ENCODE measurements around the gene SAMD11. TPM values are rescaled to one million over a fixed set of nuclear protein-coding genes. Genes with fewer than 3 reads are reported as not detected.
A peak's percentile ranks its signal among the peaks of the same experiment; 100 is the strongest.
"Not testable (repeated sequence)": the region's sequence is repeated elsewhere in the genome, so short reads cannot be mapped to it uniquely, and the experiment has no call there.

SAMD11 gene
- total RNA-seq, 1 donor from 2014 or later, result 11.1 TPM

DNA sequence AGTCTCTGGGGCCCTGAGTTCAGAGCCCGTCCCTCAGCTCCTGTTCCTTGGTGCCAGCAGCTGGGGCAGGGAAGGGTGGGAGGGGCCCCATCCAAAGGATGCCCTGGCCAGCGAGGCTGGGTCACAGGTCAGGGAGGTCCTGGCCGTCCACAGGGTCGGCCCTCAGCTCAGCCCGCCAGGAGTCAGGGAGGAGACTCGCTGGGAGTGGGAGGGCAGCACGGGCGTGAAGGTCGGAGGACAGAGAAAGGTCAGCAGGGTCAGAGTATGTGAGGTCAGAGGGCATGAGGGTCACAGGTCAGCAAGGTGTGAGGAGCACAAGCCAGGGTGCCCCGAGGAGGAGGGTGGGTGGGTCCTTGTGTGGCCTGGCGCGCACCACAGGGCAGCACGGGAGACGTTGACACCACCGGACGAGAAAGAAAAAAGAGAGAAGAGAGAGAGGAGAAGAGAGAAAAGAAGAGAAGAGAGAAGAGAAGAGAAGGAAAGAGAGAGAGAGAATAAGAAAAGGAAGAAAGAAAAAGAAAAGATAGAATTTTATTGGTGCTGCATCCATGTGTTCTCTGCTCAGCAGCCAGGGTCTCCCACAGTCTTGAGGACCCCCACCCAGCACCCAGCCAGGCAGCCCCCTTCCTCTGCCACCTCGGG is 51.1 kb downstream of the SAMD11 start:
- no peak for DNase-seq (ENCODE audit: low spot score)

DNA sequence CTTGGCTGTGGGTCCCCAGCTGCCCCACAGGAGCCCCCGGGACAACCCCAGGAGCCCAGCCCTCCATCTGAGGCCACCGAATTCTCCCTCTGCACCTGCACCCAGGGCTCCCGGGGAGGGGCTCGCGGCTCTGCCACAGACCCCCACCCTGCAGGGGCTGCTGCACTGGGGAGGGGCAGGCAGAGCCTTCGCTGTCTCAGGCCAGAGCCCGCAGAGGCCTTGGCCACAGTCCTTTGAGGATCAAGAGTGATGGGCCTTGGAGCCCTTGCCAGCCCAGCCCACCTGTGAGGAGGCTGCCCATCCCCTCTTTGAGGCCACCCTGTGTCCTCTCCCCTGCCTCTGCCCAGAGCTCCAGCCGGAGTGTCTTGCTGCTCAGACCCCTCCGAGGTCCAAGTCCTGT is 51.6 kb downstream of the SAMD11 start:
- DNase-seq (ENCODE audit: low spot score), result no peak

DNA sequence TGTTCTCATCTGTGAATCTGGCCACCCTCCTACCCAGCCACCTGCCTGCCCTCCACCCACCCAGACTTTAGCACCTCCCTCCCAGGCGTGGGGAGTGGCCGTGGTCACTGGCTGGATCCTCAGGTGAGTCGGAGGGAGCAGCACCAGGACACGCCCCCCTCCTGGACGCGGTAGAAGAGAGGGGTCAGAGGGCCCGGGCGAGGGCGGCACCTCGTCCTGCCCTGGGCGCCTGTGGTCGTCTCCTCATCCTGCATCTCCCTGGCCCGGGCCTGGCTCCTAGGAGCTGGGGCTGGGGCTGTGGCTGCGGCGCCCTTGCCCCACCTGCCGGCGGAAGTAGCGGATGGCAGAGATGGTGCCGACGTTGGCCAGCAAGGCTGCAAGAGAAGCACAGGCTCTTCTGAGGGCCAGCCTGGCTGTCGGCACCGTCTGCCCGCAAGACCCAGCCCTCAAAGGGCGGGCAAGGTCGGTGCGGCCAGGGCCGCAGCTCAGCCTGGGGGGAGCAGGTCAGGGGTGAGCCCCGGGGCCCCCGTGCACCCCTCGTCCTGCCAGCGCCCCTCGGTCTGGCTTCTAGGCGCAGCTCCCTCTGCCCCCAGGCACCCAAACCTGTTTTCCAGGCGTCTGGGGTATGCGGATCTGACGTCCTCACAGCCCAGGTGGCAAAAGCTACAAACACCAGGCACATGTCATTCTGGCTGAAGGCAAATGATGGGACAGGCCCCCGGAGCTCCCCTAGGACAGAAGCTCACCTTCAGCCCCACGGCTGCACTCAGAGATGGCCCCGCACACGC is 52.4 kb downstream of the SAMD11 start:
- peak; percentile 77 for DNase-seq (ENCODE audit: low spot score)

DNA sequence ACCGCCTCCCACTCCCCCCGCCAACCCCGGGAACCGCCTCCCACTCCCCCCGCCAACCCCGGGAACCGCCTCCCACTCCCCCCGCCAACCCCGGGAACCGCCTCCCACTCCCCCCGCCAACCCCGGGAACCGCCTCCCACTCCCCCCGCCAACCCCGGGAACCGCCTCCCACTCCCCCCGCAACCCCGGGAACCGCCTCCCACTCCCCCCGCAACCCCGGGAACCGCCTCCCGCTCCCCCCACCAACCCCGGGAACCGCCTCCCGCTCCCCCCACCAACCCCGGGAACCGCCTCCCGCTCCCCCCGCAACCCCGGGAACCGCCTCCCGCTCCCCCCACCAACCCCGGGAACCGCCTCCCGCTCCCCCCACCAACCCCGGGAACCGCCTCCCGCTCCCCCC is 53.1 kb downstream of the SAMD11 start:
- not testable (repeated sequence) for DNase-seq (ENCODE audit: low spot score)

DNA sequence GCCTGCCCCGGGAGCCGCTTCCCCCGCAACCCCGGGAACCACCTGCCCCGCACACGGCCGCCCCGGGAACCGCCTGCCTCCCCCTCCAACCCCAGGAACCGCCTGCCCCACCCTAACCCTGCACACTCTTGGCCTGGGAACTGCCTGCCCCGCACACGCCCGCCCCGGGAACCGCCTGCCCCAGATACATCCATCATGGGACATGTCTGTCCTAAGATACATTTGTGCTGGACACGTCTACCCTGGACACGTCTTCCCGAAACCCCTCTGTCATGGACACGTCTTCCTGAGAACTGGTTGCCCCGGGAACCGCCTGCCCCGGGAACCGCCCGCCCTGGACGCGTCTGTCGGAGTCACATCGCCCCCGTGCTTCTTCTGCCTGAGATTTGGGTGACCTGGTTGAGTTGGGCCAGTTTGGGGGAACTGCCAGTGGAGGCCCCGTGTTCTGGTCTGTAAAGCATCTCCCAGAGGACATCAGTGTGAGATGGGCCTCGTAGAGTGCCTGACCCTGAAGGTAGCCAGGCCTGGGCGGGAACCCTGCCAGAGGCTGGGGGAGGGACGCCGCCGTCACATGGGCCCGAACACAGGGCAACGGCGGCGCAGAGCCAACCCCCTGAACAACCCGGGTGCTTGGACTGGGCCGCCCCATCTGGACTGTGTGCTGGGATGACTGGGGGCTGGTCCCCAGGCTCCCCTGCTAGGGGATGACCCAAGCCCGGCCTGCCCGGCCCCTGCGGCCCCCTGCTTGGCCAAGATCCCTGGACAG is 54.5 kb downstream of the SAMD11 start:
- DNase-seq (ENCODE audit: low spot score), result no peak

DNA sequence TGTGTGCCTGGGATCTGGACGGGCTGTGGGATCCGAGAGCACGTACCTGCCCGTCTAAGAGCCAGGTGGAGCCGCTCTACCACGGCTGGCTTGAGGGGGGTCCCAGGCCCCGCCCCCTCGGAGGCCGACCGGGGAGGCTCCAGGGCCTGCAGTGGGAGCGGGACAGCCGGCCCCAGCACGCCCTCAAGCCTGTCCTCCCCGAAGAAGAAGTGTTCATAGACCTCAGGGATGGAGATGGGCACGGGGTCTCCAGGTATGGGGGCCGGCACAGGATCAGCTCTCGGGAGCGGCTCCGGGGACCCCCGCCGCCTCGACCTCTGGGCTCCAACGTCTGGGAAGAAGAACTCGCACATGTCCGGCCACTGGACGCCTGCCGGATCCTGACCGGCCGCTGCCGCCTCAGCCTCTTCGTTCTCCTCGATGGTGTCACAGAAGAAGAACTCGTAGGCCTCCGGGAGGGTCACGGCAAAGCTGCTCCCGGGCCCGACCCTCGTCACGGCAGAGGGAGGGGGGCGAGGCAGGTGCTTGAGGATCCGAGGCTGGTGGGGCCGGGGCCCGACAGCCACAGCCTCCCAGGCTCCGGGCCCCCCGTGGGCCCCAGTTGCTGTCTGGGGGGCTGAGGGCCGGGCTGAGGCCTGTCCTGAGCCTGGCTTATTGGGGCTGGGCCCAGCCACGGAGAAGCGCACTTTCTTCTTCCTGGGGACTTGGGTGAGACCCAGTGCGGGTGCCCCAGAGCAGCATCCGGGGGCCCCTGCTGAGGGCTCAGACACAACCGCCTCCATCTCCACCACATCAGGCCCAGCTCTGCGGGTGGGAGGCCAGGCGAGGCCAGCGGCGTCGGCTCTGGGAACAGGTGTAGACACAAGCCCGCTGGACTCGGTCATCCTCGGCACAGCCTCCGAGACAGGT is 55.4 kb downstream of the SAMD11 start:
- DNase-seq (ENCODE audit: low spot score), result no peak

DNA sequence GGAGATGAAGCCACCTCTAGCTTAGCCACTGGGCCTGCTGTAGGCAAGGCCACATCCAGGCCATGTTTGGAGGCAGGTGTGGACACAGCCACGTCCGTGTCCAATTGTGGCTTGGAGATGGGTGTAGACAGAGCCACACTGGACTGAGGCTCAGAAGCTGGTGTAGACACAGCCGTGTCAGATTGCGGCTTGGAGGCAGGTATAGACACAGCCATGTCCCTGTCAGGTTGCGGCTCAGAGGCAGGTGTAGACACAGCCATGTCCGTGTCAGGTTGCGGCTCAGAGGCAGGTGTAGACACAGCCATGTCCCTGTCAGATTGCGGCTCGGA is 56.0 kb downstream of the SAMD11 start:
- no peak for DNase-seq (ENCODE audit: low spot score)

DNA sequence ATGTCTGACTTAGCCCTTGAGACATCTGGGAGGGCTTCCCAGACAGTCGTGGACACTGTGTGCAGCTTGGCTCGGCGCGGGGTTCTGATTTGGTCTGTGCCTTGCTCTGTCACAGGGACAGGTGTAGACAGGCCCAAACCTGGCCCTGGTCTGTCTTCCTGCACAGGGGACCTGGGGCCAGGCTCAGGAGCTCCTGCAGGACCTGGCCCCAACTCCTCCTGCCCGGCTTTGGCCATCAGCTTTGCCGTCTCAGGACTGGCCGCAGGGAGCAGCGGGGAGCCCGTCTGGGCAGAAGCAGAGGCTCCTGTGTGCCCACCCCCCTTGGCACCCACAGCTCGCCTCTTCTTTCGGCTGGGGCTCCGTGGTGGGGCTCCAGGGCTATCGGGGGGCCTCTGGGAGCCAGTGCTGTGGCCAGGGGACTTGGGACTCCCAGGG is 56.4 kb downstream of the SAMD11 start:
- no peak for DNase-seq (ENCODE audit: low spot score)

DNA sequence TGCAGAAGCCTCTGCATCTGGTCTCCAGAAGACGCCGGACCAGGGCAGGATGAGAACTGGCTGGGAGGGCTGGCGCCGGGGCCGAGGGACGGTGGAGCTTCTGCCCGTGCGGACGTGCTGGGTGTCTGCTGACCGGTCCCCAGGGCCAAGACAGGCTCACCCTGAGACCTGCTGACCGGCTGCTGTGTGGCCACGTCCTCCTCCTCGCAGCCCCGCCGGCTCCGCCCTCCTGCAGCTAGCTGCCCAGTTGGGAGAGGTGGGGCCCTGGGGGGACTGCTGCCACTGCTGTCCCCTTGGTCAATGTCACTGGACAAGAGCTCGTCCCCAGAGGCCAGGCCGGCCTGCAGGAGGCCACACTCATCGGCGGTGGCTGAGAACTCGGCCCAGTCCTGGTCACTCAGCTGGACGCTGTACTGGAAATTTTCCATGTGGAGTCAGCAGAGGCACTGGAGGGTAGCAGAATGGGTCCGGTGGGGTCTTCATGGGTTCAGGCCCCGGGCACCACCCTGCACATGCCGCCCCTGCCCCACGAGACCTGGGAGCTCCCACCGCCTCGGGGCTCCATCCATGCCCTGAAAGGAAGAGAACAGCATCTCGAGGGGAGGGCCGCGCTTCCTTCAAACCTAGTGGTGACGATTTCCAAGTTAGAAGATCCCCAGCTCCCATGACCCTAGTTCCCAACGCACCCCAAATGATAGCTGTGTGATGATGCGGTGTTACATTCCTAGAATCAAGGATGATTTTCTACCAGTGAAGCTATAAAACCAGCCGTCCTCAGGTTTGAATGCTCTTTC is 57.1 kb downstream of the SAMD11 start:
- DNase-seq (ENCODE audit: low spot score), result no peak

DNA sequence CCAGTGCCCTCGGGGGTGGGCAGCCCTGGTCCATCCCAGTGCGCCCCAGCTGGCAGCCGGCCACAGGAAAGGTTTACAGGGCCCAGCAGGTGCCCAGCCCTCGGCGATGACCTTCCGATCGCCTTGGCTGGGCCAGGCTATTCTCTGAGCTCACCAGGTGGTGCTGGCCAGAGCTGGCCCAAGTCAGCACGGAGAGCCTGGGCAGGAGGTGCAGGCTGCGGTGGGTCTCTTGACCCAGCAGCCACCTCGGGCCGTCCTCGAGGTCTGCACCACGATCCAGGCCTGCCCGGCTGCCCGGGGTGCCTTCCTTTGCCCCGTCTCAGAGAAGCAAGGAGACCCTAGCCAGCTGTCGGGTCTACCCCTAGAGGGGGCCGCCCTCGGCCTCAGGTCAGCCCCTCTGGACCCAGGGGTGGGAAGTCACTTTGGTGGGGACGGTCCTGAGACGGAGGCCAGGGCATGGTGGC is 57.8 kb downstream of the SAMD11 start:
- DNase-seq (ENCODE audit: low spot score), result no peak

DNA sequence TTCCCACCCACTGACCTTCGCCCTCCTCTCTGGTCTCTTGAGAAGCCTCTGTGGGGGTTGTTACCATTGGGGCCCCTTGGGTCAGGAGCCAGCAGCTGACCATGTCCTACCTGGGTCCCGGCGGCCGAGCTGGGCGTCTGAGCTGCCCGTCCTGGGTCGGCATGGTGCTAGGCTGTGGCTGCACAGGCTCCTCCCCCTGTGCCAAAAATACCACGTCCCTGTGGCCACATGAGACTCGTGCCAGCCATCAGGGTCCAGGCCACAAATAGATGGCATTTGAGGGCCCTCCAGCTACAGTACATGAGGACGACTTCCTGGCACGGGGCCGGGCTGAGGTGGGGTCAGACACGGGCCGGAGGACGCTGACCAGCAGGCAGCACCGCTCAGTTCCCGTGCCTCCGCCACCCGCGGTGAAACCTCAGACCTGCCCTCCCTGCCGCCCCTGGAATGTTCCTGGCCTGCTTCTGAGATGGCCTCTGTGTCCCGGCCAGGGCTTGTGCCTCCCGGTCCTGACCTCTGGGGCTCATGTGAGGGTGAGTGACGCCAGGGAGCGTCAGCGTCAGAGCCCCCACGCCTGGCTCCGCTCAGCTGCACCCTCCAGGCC is 58.3 kb downstream of the SAMD11 start, which contains the start of gene PERM1:
Gene PERM1, minus strand, starts transcription at position 139 of the 604 bp plus-strand sequence. CDS start 1,064 bp downstream, outside the sequence.
- no peak for DNase-seq (ENCODE audit: low spot score)

DNA sequence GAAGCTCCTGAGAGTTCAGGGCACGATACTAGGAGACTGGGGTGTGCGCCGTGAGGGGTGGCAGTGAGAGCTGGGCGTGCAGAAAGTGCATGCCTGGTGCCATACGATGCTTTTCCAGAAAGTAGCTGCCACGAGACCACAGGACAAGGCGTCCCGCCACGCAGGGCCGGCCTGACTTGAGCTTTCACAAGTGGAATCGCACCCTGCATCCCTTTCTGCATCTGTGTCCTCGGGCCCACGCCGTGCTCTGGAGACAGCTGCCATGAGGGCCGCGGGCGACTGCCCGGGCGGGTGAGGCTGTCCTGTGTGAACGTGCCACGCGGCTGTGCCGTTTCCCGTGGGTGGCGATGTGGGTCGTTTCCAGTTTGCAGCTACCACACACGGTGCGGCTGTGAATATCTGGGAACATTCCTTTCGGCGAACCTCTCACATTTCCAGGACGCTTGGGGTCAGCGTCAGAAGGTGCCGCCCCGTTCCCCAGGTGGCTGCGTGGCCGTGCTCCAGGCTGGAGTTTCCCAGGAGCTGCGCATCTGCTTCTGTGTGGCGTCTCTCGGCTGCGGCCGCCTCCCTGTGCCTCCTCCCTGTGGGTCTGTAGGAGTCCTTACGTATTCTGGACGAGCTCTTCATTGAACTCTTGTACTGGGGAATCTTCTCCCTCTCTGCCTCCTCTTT is 59.2 kb downstream of the SAMD11 start:
- DNase-seq (ENCODE audit: low spot score), result no peak

DNA sequence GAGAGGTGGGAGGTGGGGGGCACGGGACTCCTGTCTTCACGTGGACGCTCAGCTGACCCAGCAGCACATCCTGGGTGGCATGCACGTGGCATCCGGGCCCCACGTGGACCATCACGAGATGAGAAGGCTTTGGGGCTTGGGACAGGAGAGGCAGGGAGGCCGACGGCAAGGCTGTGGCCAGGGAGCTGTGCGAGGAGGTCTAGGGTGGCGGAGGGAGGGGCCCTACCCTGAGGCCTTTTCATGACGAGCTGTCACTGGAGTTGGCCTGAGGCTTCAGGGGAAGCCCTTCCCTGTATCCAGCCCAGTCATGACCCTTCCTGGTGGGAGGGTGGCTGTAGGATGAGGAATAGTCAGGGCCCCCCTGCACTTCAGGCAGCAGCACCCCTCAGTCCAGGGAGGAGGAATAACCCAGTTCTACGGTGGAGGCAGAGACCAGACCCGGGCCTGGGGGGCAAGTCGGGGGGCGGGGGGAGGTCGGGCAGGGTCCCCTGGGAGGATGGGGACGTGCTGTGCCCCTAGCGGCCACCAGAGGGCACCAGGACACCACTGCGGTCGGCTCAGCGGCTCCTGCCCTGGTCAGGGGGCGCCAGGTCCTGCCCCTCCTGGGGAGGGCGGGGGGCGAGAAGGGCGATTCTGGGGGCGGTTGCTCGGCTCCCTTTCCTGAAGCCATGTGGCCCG is 60.2 kb downstream of the SAMD11 start:
- DNase-seq (ENCODE audit: low spot score), result no peak

DNA sequence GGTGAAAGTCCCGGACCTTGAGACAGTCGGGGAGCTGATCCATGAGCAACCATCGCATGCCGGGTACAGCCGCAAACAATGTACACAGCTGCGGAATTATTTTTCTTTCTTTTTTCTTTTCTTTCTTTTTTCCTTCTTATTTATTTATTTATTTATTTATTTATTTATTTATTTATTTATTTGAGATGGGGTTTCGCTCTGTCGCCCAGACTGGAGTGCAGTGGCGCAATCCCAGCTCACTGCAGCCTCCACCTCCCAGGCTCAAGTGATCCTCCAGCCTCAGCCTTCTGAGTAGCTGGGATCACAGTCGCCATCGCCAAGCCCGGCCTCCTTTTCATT is 60.7 kb downstream of the SAMD11 start:
- no peak for DNase-seq (ENCODE audit: low spot score)

DNA sequence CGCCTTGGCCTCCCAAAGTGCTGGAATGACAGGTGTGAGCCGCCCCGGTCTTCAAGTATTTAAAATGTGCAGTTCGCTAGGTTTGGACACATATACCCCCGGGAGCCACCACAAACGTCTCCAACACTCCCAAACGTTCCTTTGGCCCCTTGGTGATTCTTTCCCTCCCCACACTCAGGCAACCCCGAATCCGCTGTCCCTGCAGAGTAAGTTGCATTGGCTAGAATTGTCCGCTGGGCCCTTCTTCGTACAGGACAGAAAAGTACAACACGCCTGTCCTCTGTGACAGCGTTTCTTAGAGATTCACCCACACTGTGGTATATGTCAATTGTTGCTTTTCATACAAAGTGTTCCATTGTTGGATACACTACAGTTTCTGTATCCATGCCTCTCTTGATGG is 61.4 kb downstream of the SAMD11 start:
- DNase-seq (ENCODE audit: low spot score), result no peak

DNA sequence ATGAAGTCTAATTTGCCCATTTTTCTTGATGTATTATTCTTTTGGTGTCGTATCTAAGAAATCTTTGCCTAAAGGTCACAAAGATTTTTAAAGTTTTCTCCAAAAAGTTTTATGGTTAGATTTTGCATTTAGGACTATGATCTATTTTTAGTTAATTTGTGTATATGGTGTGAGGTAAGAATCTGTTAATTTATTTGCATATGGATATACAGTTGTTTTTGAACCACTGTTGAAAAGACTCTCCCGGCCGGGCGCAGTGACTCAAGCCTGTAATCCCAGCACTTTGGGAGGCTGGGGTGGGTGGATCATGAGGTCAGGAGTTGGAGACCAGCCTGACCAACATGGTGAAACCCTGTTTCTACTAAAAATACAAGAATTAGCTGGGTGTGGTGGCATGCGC is 64.3 kb downstream of the SAMD11 start:
- DNase-seq (ENCODE audit: low spot score), result not testable (repeated sequence)

DNA sequence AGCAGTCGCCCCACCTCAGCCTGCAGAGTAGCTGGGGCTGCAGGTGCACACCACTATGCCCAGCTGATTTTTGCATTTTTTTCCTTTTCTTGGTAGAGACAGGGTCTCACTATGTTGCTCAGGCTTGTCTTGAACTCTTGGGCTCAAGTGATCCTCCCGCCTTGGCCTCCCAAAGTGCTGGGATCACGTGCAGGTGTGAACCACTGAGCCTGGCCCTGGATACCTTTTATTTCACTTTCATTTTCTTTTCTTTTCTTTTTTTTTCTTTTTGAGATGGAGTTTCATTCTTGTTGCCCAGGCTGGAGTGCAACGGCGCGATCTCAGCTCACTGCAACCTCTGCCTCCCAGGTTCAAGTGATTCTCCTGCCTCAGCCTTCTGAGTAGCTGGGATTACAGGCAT is 67.6 kb downstream of the SAMD11 start:
- not testable (repeated sequence) for DNase-seq (ENCODE audit: low spot score)

DNA sequence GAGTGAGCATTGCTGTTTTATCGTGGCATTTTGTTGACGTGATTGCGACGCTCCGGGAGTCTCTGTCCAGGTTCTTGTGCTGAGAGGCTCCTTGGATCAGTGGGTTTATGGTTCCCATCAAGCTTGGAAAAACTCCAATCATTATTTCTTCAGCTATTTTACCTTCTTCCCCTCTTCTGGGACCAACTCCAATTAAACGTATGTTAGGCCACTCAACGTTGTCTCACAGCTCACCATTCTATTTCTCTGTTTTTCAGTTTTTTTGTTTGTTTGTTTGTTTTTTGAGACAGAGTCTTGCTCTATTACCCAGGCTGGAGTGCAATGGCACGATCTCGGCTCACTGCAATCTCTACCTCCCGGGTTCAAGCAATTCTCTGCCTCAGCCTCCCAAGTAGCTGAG is 68.2 kb downstream of the SAMD11 start:
- no peak for DNase-seq (ENCODE audit: low spot score)

DNA sequence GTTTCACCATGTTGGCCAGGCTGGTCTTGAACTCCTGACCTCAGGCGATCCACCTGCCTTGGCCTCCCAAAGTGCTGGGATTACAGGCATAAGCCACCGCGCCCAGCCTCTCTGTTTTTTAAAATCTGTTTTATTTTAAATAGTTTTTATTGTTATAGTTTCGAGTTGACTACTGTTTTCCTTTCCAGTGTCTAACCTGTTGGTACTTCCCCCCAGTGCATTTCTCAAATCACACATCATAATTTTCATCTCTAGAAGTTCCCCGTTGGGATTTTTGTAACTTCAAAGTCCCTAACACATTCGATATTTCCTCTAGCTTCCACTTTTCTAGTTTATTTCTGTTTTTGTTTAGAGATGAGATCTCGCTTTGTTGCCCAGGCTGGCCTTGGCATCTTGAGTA is 68.6 kb downstream of the SAMD11 start:
- DNase-seq (ENCODE audit: low spot score), result no peak

Data from umbilical cord (tissue), 2 donors.